Activated CD8-positive, alpha-beta memory T cell treated with anti-CD3 and anti-CD28 coated beads for 48 hours (primary cell): Measurements from ENCODE around the gene GJB2.

Source experiments
- DNase-seq, 3 experiments: peaks; one replicate each; pipeline ENCODE4 v3.0.0-alpha.2; 2020; ENCODE audit warnings: low read depth in 2 of 3, low spot score in 2 of 3

The GJB2 gene

GRCh38 chr13:20192158-20192835 lies 441 bp downstream of the GJB2 start:
- no peak for DNase-seq

GRCh38 chr13:20191311-20192157 lies 1.2 kb downstream of the GJB2 start:
- no peak for DNase-seq

- DNase-seq: no peak
These were observed 2.0 kb downstream of the GJB2 start for GRCh38 chr13:20190481-20191310.

GRCh38 chr13:20190076-20190475 lies 2.7 kb downstream of the GJB2 start:
- no peak for DNase-seq

GRCh38 chr13:20188667-20189553 lies 3.8 kb downstream of the GJB2 start:
- no peak for DNase-seq

GRCh38 chr13:20186771-20187170 lies 6.0 kb downstream of the GJB2 start:
- DNase-seq: no peak

DNA sequence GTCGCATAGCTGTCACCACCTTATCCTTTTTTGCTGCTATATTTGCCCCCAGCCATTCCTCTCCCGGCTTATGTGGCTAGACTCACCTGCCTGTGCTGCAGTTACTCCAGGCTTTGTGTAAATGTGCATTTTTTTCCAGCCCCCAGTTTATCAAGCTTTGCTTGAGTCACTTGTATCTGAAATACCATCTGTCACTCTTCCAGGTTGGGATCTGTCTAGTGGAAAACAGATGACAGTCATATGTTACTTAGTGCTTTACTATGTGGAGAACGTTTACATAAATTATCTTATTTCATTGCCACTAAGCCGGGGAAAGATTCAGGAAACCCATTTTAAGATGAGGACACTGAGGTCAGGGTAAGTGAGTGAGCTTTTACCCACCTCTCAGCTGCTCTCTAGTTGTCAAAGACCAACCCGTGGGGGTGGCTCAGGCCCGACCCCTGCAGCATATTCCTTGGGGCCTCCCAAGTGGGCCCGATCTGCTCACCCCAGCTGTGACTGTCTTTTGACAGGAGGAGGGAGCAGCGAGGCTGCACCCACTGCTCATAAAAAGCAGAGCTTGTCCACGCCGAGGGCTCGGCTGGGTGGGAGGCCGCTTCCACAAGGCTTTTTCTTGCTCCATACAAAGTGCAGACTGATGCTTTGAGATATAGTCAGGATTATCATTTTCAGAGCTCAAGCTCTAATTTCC lies 7.2 kb downstream of the GJB2 start:
- no peak for DNase-seq

DNA sequence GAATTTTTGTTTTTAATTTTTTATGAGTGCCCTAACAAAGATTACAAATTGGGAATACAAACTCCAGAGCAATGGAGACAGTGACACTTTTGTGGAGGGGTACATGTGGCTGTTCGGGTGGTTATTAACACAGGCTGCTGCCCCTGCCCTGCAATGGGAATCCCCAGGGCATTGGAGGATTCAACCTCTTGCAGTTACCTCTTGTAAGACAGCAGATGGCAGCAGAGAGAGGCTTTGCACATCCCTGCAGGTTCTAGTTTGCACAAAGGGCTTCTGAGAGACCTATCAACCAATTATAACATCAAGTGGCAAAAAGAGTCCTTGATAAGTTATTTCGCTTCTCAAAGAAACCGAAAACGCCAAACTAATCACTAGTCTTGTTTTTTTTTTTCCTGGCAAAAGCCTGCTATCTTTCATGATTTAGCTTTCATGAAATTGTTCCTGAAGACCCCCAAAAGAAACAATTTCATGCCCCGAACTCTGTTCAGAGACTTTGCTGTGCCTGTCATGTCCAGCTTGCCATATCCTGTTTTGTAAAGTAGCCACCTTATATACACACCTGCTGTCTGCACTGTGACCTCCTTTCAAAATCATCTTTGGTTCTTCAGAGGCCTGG lies 10.4 kb downstream of the GJB2 start:
- DNase-seq: no peak

- DNase-seq: no peak
These were observed 11.6 kb downstream of the GJB2 start for GRCh38 chr13:20181188-20181587.

- no peak for DNase-seq
These were observed 14.6 kb downstream of the GJB2 start for GRCh38 chr13:20178156-20178555.

- no peak for DNase-seq
These were observed 15.5 kb downstream of the GJB2 start for GRCh38 chr13:20177049-20177831.

GRCh38 chr13:20175907-20176652 lies 16.7 kb downstream of the GJB2 start:
- no peak for DNase-seq

- no peak for DNase-seq
These were observed 17.3 kb downstream of the GJB2 start for GRCh38 chr13:20175406-20175794.

GRCh38 chr13:20174656-20175405 lies 17.9 kb downstream of the GJB2 start:
- peak in 1 of 3 experiments; percentile 56 for DNase-seq

GRCh38 chr13:20173116-20173746 lies 19.5 kb downstream of the GJB2 start:
- no peak for DNase-seq

DNA sequence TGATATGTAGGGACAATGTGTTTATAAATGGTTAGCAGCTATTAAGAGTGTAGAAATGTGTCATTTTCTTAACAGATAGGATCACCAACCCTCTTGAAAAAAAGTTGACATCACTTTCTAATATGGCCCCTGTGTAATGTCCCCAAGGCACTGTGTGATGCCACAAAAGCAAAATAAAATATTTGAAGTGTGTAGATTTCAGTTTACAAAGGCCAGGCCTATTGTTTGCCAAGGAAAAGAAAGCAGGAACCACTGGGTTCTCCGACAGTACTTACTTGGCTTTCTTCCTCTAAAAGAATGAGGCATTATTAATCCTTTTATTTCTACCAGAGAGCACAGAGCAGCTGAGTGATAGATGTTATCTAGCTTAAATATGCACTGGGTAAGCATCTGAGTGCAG lies 21.4 kb downstream of the GJB2 start:
- DNase-seq: no peak

GRCh38 chr13:20170921-20171320 lies 21.8 kb downstream of the GJB2 start:
- no peak for DNase-seq
